GM23338 (cell line): ENCODE data around the gene CLSTN1.

Experiments
- POLR2AphosphoS5 ChIP-seq: IDR thresholded peaks from 2 replicates; pipeline ENCODE4 v1.6.1; 2016; ENCODE audit warnings: antibody characterized with exemption, low read depth
- REST ChIP-seq: IDR thresholded peaks from one replicate; pipeline ENCODE4 v1.6.1; 2018; ENCODE audit warnings: antibody characterized with exemption; ENCODE audit not compliant: unreplicated experiment

DNA sequence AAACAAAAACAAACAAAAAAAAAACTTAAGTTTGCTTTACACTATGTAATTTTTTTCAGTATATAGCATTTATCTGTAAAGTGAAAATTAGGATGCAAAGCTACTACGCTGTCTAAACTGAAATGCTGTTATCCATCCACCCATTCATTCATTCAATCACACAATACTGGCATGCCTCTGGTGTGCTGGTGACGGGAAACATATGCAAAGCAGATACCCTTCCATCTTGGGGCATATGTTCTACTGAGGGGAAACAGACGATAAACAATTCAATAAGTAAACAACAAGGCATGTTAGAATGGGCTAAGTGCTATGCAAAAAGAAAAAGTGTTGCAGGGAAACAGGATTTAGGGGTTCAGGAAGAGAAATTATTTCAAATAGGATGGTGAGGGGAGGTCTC is 3.2 kb downstream of the CLSTN1 start:
- TF ChIP-seq REST (no peak), POLR2AphosphoS5 (no peak)
